OCI-LY1 (cell line): ENCODE measurements around the gene MRTFA.

ENCODE experiments used
- CTCF ChIP-seq: fragments of 200-600 bp; sonication (generic), shearing (Covaris generic); IDR thresholded peaks from 2 replicates; pipeline ENCODE4 v1.5.1; 2017; ENCODE audit warnings: mild to moderate bottlenecking, antibody characterized with exemption, low read length, moderate library complexity, mixed read lengths
- EZH2 ChIP-seq: fragments of 200-600 bp; sonication (generic), shearing (Covaris generic); IDR thresholded peaks from 2 replicates; pipeline ENCODE4 v1.8.0; 2017; ENCODE audit warnings: borderline replicate concordance, mixed run types, mild to moderate bottlenecking, antibody characterized with exemption, low read length, moderate library complexity, mixed read lengths

- TF ChIP-seq EZH2, result no peak
- no peak for TF ChIP-seq CTCF
Measured at GRCh38 chr22:40469181-40469580, 167.3 kb downstream of the MRTFA start.
